PC-9 (cell line): ENCODE data around the gene GUCD1. TPM values are rescaled to one million over a fixed set of nuclear protein-coding genes. Genes with fewer than 3 reads are reported as not detected.

ENCODE experiments used
- BruUV-seq: library from RNA; stranded (reverse); fragments of 400-500 nt; replicated peaks from 2 replicates; lab custom pipeline; 2021; lab: Mats Ljungman, UMichigan
- CTCF ChIA-PET: fragments of 300-600 bp; sonication (Branson Sonifier 250); formaldehyde crosslinking; loops from one replicate; lab custom pipeline; 2022; ENCODE audit warnings: antibody characterized with exemption; lab: Charles Lee
- POLR2A ChIA-PET: fragments of 300-600 bp; sonication (Branson Sonifier 250); formaldehyde crosslinking; loops from one replicate; lab custom pipeline; 2022; ENCODE audit warnings: antibody characterized with exemption; ENCODE audit not compliant: unreplicated experiment; lab: Charles Lee
- DNase-seq, 2 experiments: peaks; one replicate each; pipeline versions ENCODE4 v3.0.0 to v3.0.0-alpha.2; 2015 to 2022; ENCODE audit warnings: mixed read lengths in 1 of 2
- H2AFZ ChIP-seq: fragments of 200-600 bp; sonication (generic); 2 replicates; pipeline ENCODE4 v1.8.1; 2017; ENCODE audit warnings: antibody characterized with exemption
- H3F3A ChIP-seq: fragments of 200-600 bp; sonication (generic); 2 replicates; pipeline ENCODE4 v1.8.1; 2017; ENCODE audit warnings: antibody characterized with exemption, mild to moderate bottlenecking, low read depth; ENCODE audit not compliant: insufficient read depth
- H3K27ac ChIP-seq: fragments of 200-600 bp; sonication (generic); 2 replicates; pipeline ENCODE4 v1.6.1; 2016; ENCODE audit warnings: mixed run types
- H3K27me3 ChIP-seq: fragments of 200-600 bp; sonication (generic); 2 replicates; pipeline ENCODE4 v1.6.1; 2016; ENCODE audit warnings: low read depth, mixed run types; ENCODE audit not compliant: insufficient read depth
- H3K36me3 ChIP-seq: fragments of 200-600 bp; sonication (generic); 2 replicates; pipeline ENCODE4 v1.6.1; 2016; ENCODE audit warnings: low read depth, mixed run types
- H3K4me1 ChIP-seq: fragments of 200-600 bp; sonication (generic); replicated peaks from 2 replicates; pipeline ENCODE4 v1.6.1; 2016; ENCODE audit warnings: mixed run types; ENCODE audit not compliant: insufficient read depth
- H3K4me2 ChIP-seq: fragments of 200-600 bp; sonication (generic); 2 replicates; pipeline ENCODE4 v1.6.1; 2017; ENCODE audit warnings: mixed run types
- H3K4me3 ChIP-seq: fragments of 200-600 bp; sonication (generic); 2 replicates; pipeline ENCODE4 v1.6.1; 2016; ENCODE audit warnings: mixed run types
- H3K79me2 ChIP-seq: fragments of 200-600 bp; sonication (generic); 2 replicates; pipeline ENCODE4 v1.6.1; 2017; ENCODE audit warnings: low read depth, mixed run types
- H3K9me2 ChIP-seq: fragments of 200-600 bp; sonication (generic); 2 replicates; pipeline ENCODE4 v1.8.1; 2017; ENCODE audit warnings: mild to moderate bottlenecking; ENCODE audit not compliant: insufficient read depth
- H3K9me3 ChIP-seq: fragments of 200-600 bp; sonication (generic); 2 replicates; pipeline ENCODE4 v1.8.1; 2016; ENCODE audit warnings: low read depth; ENCODE audit not compliant: insufficient read depth
- H4K20me1 ChIP-seq: fragments of 200-600 bp; sonication (generic); 2 replicates; pipeline ENCODE4 v1.8.1; 2017; ENCODE audit not compliant: insufficient read depth
- EZH2 ChIP-seq: fragments of 200-600 bp; sonication (generic); IDR thresholded peaks from 2 replicates; pipeline ENCODE4 v1.8.0; 2017; ENCODE audit warnings: antibody characterized with exemption, low read depth
- intact Hi-C: fragments of 100-400 bp; cut with micrococcal nuclease; formaldehyde crosslinking; loops from one replicate; pipeline ENCODE4 v1.10.0; 2022; ENCODE audit not compliant: unreplicated experiment
- total RNA-seq: library from RNA; stranded (reverse); gene quantifications from 2 replicates; pipeline ENCODE4 v1.2.3, GENCODE V29; 2021
- TF ChIP-seq, protein P1 (sequence below): fragments of 200-600 bp; sonication (generic); conservative IDR thresholded peaks from 2 replicates; pipeline ENCODE4 v1.6.1; 2017; ENCODE audit warnings: mixed run types, antibody characterized with exemption, mild to moderate bottlenecking, moderate library complexity

Gene GUCD1
- total RNA-seq, 1 experiment from 2014 or later = 80.2 TPM

DNA sequence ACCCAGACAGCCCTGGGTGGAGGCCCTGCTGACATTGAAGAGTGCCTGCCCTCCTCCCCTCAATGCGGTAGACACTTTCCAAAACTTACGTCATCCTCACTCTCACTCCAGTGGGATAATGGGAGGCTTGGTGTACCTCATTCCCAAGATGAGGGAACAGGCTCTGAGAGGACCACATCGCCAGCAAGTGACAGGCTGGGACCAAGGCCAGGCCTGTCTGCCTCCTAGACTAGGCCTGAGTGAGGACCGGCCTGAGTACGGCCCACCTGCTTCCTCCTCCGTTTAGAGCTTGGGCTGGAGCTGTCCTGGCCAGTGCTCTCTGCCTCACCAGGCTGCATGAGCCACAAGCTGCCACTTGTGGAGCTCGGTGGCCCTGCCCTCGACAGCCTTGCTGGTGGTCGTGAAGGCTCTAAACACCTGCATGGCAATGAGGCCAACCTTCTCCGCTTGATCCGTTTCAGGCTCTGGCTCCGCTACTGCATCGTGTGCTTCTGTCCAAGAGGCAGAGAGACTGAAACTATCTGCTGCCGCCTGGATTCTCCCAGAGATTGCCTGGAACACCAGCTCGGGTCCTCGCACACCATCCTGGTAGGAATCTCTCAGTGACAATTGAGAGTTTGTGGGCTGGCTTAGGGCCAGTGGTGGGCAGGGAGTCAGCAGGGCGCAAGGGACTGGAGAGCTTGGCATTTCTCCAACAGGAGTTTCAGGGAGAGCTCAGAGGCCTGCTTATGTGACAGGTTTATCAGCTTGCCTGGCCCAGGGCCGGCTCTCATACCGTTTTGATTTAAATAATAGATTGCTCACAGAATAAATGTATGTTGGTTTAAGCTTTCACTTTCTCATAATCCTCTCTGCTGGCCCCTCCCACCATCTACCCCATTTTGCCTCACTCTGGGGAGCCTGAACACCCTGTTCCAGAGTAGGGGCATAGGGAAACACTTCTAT lies 28.6 kb upstream of the GUCD1 start:
- peak in 1 of 2 experiments; percentile 31 for DNase-seq
- no peaks in the 10 kb centered on the region for H3K9me2 ChIP-seq

DNA sequence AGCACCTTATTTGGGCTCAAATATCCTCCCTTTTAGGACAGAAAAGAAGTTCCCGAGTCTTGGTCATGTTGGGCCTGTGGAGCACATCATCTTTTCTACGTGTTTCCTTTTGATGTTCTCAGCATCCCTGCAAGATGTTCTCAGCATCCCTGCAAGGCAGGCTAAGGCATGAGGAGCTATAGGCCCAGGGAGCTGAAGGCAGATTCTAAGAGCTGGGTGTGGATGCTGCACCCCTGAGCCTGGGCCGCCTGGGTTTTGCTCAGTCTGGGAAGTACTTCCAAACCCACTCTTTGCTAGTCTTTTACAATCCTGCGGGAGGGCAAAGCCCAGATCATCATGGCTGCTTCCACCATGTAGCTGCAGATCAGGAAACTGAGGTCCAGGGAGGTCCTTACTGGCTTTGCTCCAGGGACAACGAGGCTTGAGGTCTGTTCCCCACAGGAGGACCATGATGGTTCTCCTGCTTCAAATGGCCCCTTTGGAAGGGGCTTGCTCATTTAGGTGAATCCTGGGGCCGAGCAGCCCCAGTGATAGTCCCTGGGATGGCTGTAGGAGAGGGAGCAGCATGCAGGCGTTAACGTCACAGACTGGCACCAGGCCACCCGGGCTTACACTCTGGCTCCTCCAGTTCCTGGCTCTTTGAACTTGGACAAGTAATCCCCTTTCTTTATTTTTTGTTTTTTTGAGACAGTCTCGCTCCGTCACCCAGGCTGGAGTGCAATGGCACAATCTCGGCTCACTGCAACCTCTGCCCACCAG lies 27.3 kb upstream of the GUCD1 start:
- no TSS peak for BruUV-seq
- Histone ChIP-seq H3K4me2 (no peak overlapping the region), H3F3A (peaks cover 19% of the 10 kb centered on the region), H3K4me1 (no peaks in the 10 kb centered on the region), H2AFZ (no peak overlapping the region), H3K9me3 (no peaks in the 10 kb centered on the region), H3K79me2 (no peaks in the 10 kb centered on the region), H3K9me2 (no peaks in the 10 kb centered on the region), H4K20me1 (no peaks in the 10 kb centered on the region; the same call in 1 of the 2 replicates), H3K36me3 (no peaks in the 10 kb centered on the region), H3K4me3 (no peak overlapping the region), H3K27me3 (no peaks in the 10 kb centered on the region), H3K27ac (no peak overlapping the region)
- ChIA-PET CTCF (no interaction called here), POLR2A (no interaction called here)
- TF ChIP-seq EZH2 = no peak
- TF ChIP-seq, protein P1, sequence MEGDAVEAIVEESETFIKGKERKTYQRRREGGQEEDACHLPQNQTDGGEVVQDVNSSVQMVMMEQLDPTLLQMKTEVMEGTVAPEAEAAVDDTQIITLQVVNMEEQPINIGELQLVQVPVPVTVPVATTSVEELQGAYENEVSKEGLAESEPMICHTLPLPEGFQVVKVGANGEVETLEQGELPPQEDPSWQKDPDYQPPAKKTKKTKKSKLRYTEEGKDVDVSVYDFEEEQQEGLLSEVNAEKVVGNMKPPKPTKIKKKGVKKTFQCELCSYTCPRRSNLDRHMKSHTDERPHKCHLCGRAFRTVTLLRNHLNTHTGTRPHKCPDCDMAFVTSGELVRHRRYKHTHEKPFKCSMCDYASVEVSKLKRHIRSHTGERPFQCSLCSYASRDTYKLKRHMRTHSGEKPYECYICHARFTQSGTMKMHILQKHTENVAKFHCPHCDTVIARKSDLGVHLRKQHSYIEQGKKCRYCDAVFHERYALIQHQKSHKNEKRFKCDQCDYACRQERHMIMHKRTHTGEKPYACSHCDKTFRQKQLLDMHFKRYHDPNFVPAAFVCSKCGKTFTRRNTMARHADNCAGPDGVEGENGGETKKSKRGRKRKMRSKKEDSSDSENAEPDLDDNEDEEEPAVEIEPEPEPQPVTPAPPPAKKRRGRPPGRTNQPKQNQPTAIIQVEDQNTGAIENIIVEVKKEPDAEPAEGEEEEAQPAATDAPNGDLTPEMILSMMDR = no peak
- intact Hi-C loops = no loop called here
- no peak for DNase-seq

More for the DNA sequence above, 28.6 kb upstream of the GUCD1 start:
- no peaks in the 10 kb centered on the region for H3K9me3 ChIP-seq
- peaks cover 6% of the 10 kb centered on the region for H3K4me1 ChIP-seq
- no TSS peak for BruUV-seq
- ChIA-PET POLR2A (interaction anchor here (0.5 kb wide), 1 partner anchor 689 kb away, joined by 5 read pairs; the partner anchor contains the start of gene MIF), CTCF (no interaction called here)
- no peak overlapping the region for H3K4me3 ChIP-seq
- no peaks in the 10 kb centered on the region; the same call in 1 of the 2 replicates for H4K20me1 ChIP-seq
- no peaks in the 10 kb centered on the region for H3K79me2 ChIP-seq
- no peak overlapping the region for H3K4me2 ChIP-seq
- intact Hi-C loops = no loop called here
- TF ChIP-seq, protein P1 = no peak
- no peak for TF ChIP-seq EZH2
- no peaks in the 10 kb centered on the region for H3K36me3 ChIP-seq
- no peaks in the 10 kb centered on the region for H3K27me3 ChIP-seq
- H3F3A ChIP-seq = peaks cover 7% of the 10 kb centered on the region; the same call in 1 of the 2 replicates
- H3K27ac ChIP-seq = no peak overlapping the region
- no peak overlapping the region for H2AFZ ChIP-seq

DNA sequence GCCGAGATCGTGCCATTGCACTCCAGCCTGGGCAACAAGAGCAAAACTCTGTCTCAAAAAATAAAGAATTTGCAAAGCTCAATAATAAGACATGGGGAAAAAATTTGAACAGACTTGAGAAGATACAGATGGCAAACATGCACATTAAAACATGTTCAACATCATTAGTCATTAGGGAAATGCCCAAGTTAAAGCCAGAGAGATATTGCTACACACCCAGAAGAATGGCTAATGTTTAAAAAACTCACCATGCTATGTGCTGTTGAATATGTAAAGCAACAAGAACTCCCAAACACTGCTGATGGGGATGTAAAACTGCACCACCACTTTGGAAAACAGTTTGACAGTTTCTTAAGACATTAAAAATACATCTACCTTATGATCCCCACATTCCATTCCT lies 25.3 kb upstream of the GUCD1 start:
- no peak overlapping the region for H3K4me2 ChIP-seq
- POLR2A ChIA-PET = no interaction called here

More for the DNA sequence above, 25.3 kb upstream of the GUCD1 start:
- no peaks in the 10 kb centered on the region for H3K9me3 ChIP-seq
- intact Hi-C loops = no loop called here
- H4K20me1 ChIP-seq = peaks cover 6% of the 10 kb centered on the region
- no peak overlapping the region for H3K27ac ChIP-seq
- no peak overlapping the region for H3K4me3 ChIP-seq
- no peaks in the 10 kb centered on the region for H3K27me3 ChIP-seq
- CTCF ChIA-PET = no interaction called here
- peak in 1 of 2 experiments; percentile 43 for DNase-seq
- no peaks in the 10 kb centered on the region for H3K36me3 ChIP-seq
- no TSS peak for BruUV-seq
- H3F3A ChIP-seq = peaks cover 23% of the 10 kb centered on the region
- H3K9me2 ChIP-seq = no peaks in the 10 kb centered on the region
- H3K4me1 ChIP-seq = no peaks in the 10 kb centered on the region
- no peak for TF ChIP-seq EZH2
- TF ChIP-seq, protein P1 = no peak
- no peak overlapping the region for H2AFZ ChIP-seq
- no peaks in the 10 kb centered on the region for H3K79me2 ChIP-seq
